Activated naive CD4-positive, alpha-beta T cell treated with anti-CD3 and anti-CD28 coated beads, Interleukin-2, amount 50 U/mL, for 72 hours (primary cell): ENCODE data around the gene ANXA8L1. TPM values are rescaled to one million over a fixed set of nuclear protein-coding genes. Genes with fewer than 3 reads are reported as not detected.

ENCODE experiments used
- total RNA-seq, 2 donors: library from RNA; stranded (reverse); gene quantifications; one replicate each; pipeline ENCODE4 v1.2.3, GENCODE V29; 2022

ANXA8L1 gene
- total RNA-seq, 2 donors from 2014 or later: not detected

Other genes with a start within 250 kb of the ANXA8L1 start
- gene ANTXRL, start 88.8 kb upstream of the ANXA8L1 start, total RNA-seq: not detected
- not detected for gene NPY4R, start 90.2 kb downstream of the ANXA8L1 start, total RNA-seq
- not detected for gene GPRIN2, start 180.9 kb downstream of the ANXA8L1 start, total RNA-seq
- 1 to 10 TPM in 1 of 2 donors, under 1 TPM in 1; 0.27 to 1.4 TPM for gene SYT15, start 203.4 kb downstream of the ANXA8L1 start, total RNA-seq